H1 (cell line): ENCODE results near the gene KCND3. TPM values are rescaled to one million over a fixed set of nuclear protein-coding genes. Genes with fewer than 3 reads are reported as not detected.

ENCODE experiments used
- CTCF ChIA-PET: fragments of 300-600 bp; sonication (Branson Sonifier 250); formaldehyde crosslinking; loops from one replicate; lab custom pipeline; 2021; ENCODE audit not compliant: partially characterized antibody; lab: Charles Lee
- POLR2A ChIA-PET: fragments of 300-600 bp; sonication (Branson Sonifier 250); formaldehyde crosslinking; loops from one replicate; lab custom pipeline; 2021; ENCODE audit warnings: inconsistent platforms; ENCODE audit not compliant: partially characterized antibody; lab: Charles Lee
- DNase-seq, 2 experiments: peaks; one replicate each; pipeline versions ENCODE4 v3.0.0 to v3.0.0-alpha.2; 2010 to 2022; ENCODE audit warnings: low spot score in 2 of 2, low read depth in 1 of 2, mixed read lengths in 1 of 2
- FAIRE-seq: peaks from 2 replicates; lab custom pipeline; 2011; peaks lifted over from hg19 to GRCh38; lab: Jason Lieb, UNC
- H2AFZ ChIP-seq: 2 replicates; pipeline ENCODE4 v1.8.1; 2012; ENCODE audit warnings: low read length, inconsistent platforms
- H2AK5ac ChIP-seq: 2 replicates; pipeline ENCODE4 v1.6.1; 2013; ENCODE audit warnings: low read depth, low read length
- H2BK120ac ChIP-seq: replicated peaks from 2 replicates; pipeline ENCODE3; 2013; ENCODE audit warnings: low read depth, low read length, inconsistent platforms
- H2BK12ac ChIP-seq: 2 replicates; pipeline ENCODE4 v1.6.1; 2013; ENCODE audit warnings: low read depth, low read length
- H2BK15ac ChIP-seq: 2 replicates; pipeline ENCODE4 v1.6.1; 2013; ENCODE audit warnings: low read length
- H2BK20ac ChIP-seq: 2 replicates; pipeline ENCODE4 v1.6.1; 2013; ENCODE audit warnings: low read length
- H2BK5ac ChIP-seq: 2 replicates; pipeline ENCODE4 v1.6.1; 2013; ENCODE audit warnings: low read depth, low read length
- H3K14ac ChIP-seq: 2 replicates; pipeline ENCODE4 v1.6.1; 2013; ENCODE audit warnings: inconsistent platforms; ENCODE audit not compliant: insufficient read length
- H3K18ac ChIP-seq: 2 replicates; pipeline ENCODE4 v1.6.1; 2013; ENCODE audit warnings: low read length; ENCODE audit errors: extremely low read depth
- H3K23ac ChIP-seq: 2 replicates; pipeline ENCODE4 v1.6.1; 2013; ENCODE audit warnings: inconsistent platforms; ENCODE audit not compliant: insufficient read length
- H3K23me2 ChIP-seq: 2 replicates; pipeline ENCODE4 v1.6.1; 2013; ENCODE audit warnings: low read depth, low read length
- H3K27ac ChIP-seq: 2 replicates; pipeline ENCODE4 v1.6.1; 2011; ENCODE audit warnings: low read depth, low read length, inconsistent platforms
- H3K27me3 ChIP-seq, 4 experiments: replicated peaks in 1 of 4; 1 replicate in 1 of 4; 2 replicates in 3 of 4; pipeline versions ENCODE4 v1.6.1 to v1.8.1; 2011 to 2013; ENCODE audit warnings: low read length in 3 of 4, mild to moderate bottlenecking in 3 of 4, inconsistent platforms in 2 of 4, mixed read lengths in 2 of 4, moderate library complexity in 1 of 4; ENCODE audit not compliant: control insufficient read depth in 3 of 4, insufficient read depth in 3 of 4; ENCODE audit errors: extremely low read depth in 1 of 4
- H3K36me3 ChIP-seq, 4 experiments: 2 replicates each; pipeline versions ENCODE4 v1.6.1 to v1.8.1; 2011 to 2013; ENCODE audit warnings: mild to moderate bottlenecking in 4 of 4, low read length in 3 of 4, moderate library complexity in 2 of 4, control low read depth in 1 of 4, inconsistent platforms in 1 of 4; ENCODE audit not compliant: insufficient read depth in 4 of 4, control insufficient read depth in 2 of 4
- H3K4ac ChIP-seq: replicated peaks from 2 replicates; pipeline ENCODE3; 2013; ENCODE audit warnings: low read length, low read depth, mixed read lengths, inconsistent platforms; ENCODE audit not compliant: insufficient read length
- H3K4me1 ChIP-seq, 4 experiments: replicated peaks in 1 of 4; 1 replicate in 1 of 4; 2 replicates in 3 of 4; pipeline versions ENCODE4 v1.6.1 to v1.8.1; 2011 to 2013; ENCODE audit warnings: low read length in 3 of 4, inconsistent platforms in 2 of 4, mixed read lengths in 1 of 4; ENCODE audit not compliant: insufficient read depth in 4 of 4, control insufficient read depth in 3 of 4
- H3K4me2 ChIP-seq, 2 experiments: 2 replicates each; pipeline versions ENCODE4 v1.6.1 to v1.8.1; 2011 to 2013; ENCODE audit warnings: low read depth in 2 of 2, low read length in 2 of 2, control low read depth in 1 of 2, inconsistent platforms in 1 of 2, mild to moderate bottlenecking in 1 of 2; ENCODE audit not compliant: insufficient read depth in 1 of 2
- H3K4me3 ChIP-seq, 4 experiments: fragments of 200-600, 300-600 bp in 1 of 4; sonication (generic), shearing (Covaris generic), sonication (Bioruptor Twin) in 1 of 4; 2 replicates each; pipeline versions ENCODE4 v1.5.1 to v1.8.1; 2011 to 2016; ENCODE audit warnings: low read length in 4 of 4, low read depth in 3 of 4, control low read depth in 2 of 4, inconsistent platforms in 2 of 4, mild to moderate bottlenecking in 2 of 4, mixed read lengths in 1 of 4, moderate library complexity in 1 of 4; ENCODE audit not compliant: insufficient read depth in 2 of 4; ENCODE audit errors: extremely low read depth in 1 of 4
- H3K56ac ChIP-seq: replicated peaks from 2 replicates; pipeline ENCODE3; 2013; ENCODE audit warnings: low read depth, mild to moderate bottlenecking, mixed read lengths, low read length, inconsistent platforms; ENCODE audit not compliant: insufficient read length
- H3K79me1 ChIP-seq: 2 replicates; pipeline ENCODE4 v1.6.1; 2013; ENCODE audit warnings: low read depth, low read length, control low read depth
- H3K79me2 ChIP-seq, 2 experiments: 2 replicates each; pipeline versions ENCODE4 v1.6.1 to v1.8.1; 2012 to 2013; ENCODE audit warnings: low read length in 2 of 2, mild to moderate bottlenecking in 2 of 2, inconsistent platforms in 1 of 2; ENCODE audit not compliant: insufficient read depth in 2 of 2, control insufficient read depth in 1 of 2
- H3K9ac ChIP-seq, 4 experiments: replicated peaks in 1 of 4; 1 replicate in 1 of 4; 2 replicates in 3 of 4; pipeline versions ENCODE4 v1.6.1 to v1.8.1; 2011 to 2013; ENCODE audit warnings: low read depth in 3 of 4, low read length in 3 of 4, control low read depth in 2 of 4, mild to moderate bottlenecking in 2 of 4, moderate library complexity in 2 of 4, inconsistent platforms in 1 of 4; ENCODE audit errors: extremely low read depth in 1 of 4
- H3K9me3 ChIP-seq, 2 experiments: 2 replicates each; pipeline versions ENCODE4 v1.6.1 to v1.8.1; 2012 to 2013; ENCODE audit warnings: mild to moderate bottlenecking in 2 of 2, moderate library complexity in 2 of 2, control low read depth in 1 of 2, inconsistent platforms in 1 of 2, low read depth in 1 of 2, low read length in 1 of 2, mixed read lengths in 1 of 2; ENCODE audit not compliant: insufficient read depth in 2 of 2
- H4K20me1 ChIP-seq, 2 experiments: replicated peaks in 1 of 2; 2 replicates each; pipeline versions ENCODE3 to v1.8.1; 2011 to 2013; ENCODE audit warnings: inconsistent platforms in 2 of 2, low read length in 2 of 2, mild to moderate bottlenecking in 1 of 2; ENCODE audit not compliant: insufficient read depth in 2 of 2, control insufficient read depth in 1 of 2
- H4K5ac ChIP-seq: 2 replicates; pipeline ENCODE4 v1.6.1; 2013; ENCODE audit warnings: low read length, low read depth, mixed read lengths, inconsistent platforms; ENCODE audit not compliant: insufficient read length
- H4K8ac ChIP-seq: 2 replicates; pipeline ENCODE4 v1.8.0; 2013; ENCODE audit warnings: mild to moderate bottlenecking, moderate library complexity, low read length, inconsistent platforms; ENCODE audit not compliant: insufficient read depth; ENCODE audit errors: extremely low read depth
- H4K91ac ChIP-seq: replicated peaks from 2 replicates; pipeline ENCODE3; 2013; ENCODE audit warnings: low read length, mixed read lengths, inconsistent platforms; ENCODE audit not compliant: insufficient read length
- GABPA ChIP-seq: IDR thresholded peaks from 2 replicates; pipeline ENCODE4 v1.6.1; 2011; ENCODE audit warnings: mild to moderate bottlenecking, low read length, moderate library complexity, borderline replicate concordance; ENCODE audit not compliant: insufficient read depth
- KDM1A ChIP-seq: fragments of 200-600, 300-600 bp; sonication (generic); IDR thresholded peaks from 2 replicates; pipeline ENCODE4 v1.7.1; 2016; ENCODE audit warnings: mild to moderate bottlenecking, low read length, borderline replicate concordance
- NANOG ChIP-seq: IDR thresholded peaks from 2 replicates; pipeline ENCODE4 v1.6.1; 2011; ENCODE audit warnings: low read length, low read depth, mild to moderate bottlenecking, inconsistent platforms; ENCODE audit not compliant: insufficient read depth, poor library complexity, severe bottlenecking
- POLR2AphosphoS5 ChIP-seq: IDR thresholded peaks from 2 replicates; pipeline ENCODE4 v1.6.1; 2011; ENCODE audit warnings: low read depth, low read length
- WGBS, 2 experiments: shearing (Covaris generic) in 1 of 2; methylation state at CpG; one replicate each; pipeline versions ENCODE4 v1.1.6 to v1.1.7; 2013 to 2015; ENCODE audit warnings: low lambda C conversion rate in 2 of 2, mixed read lengths in 2 of 2, inconsistent platforms in 1 of 2, low coverage in 1 of 2, missing lambda C conversion rate in 1 of 2; ENCODE audit not compliant: insufficient replicate concordance in 2 of 2, insufficient coverage in 1 of 2, insufficient read length in 1 of 2; ENCODE audit errors: extremely low coverage in 1 of 2, missing lambda C conversion rate in 1 of 2; 5-methylcytosine and 5-hydroxymethylcytosine counted together
- polyA plus RNA-seq, 7 experiments: library from polyadenylated mRNA; depleted of rRNA in 3 of 7; stranded (reverse) in 5 of 7; unstranded in 2 of 7; fragments of >200 nt in 5 of 7; fragments of 200-250 nt in 2 of 7; gene quantifications; 1 replicate in 5 of 7; 2 replicates in 1 of 7; 4 replicates in 1 of 7; pipeline versions ENCODE4 v1.2.1 to v1.2.3, GENCODE V29; 2011 to 2013; ENCODE audit warnings: missing spikeins in 2 of 7, mixed read lengths in 2 of 7
- total RNA-seq: library from RNA; stranded (reverse); fragmentation: NEBNext Ultra II Directional; extraction: Animal tissue kit (Norgen Biotek cat#: 25700); gene quantifications from 2 replicates; pipeline ENCODE4 v1.2.1, GENCODE V29; 2021

The KCND3 gene
- total and polyA plus RNA-seq, 2 of the 8 experiments (the other 6 are each of a cell fraction or from before 2014, with no cell fraction given): 0.14 to 0.48 TPM

DNA sequence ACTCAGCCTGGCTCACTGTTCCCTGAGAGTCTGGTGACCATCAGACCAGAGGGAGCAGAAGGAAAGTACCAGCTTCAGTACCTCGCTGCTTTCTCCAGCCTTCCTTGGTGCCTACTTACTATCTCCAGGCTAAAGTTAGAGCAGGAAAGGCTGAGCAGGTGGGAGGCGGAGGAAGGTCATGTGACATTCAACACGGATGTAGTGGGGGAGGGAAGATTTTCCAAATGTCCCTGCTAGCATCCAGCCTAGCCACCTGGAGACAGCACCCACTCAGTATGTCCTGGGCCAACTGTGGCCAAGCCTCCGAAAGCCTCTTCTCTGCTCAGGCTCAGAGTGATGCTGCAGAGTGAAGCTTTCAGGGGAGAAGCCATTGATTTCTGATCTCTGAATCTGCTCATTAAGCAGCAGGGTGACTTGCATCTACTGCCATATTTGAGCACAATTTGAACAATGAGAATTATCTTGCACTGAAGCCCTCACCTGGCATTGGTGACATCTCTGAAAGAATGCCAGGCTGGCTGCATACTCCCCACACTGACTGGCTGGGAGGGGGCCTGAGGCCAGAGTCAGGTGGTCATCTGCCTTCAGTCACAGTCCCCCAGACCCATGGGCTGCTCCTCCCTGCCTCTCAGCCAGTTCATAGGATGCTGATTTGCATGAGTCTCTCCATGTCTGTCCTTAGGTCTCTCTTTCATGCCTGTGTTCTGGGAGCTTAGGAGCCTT is 86.2 kb downstream of the KCND3 start:
- no peak overlapping the region for H3K4me3 ChIP-seq
- H2BK15ac ChIP-seq: no peak overlapping the region
- peaks cover 0 to 8% (median 1%) of the 10 kb centered on the region in 4 experiments; a peak in 5 of 7 replicates for H3K4me1 ChIP-seq
- no peak overlapping the region for H2BK5ac ChIP-seq
- CTCF ChIA-PET: interaction anchor here (2.1 kb wide), 1 partner anchor 11 kb away, joined by 4 read pairs; no protein-coding TSS in a partner anchor
- no peak overlapping the region for H2BK20ac ChIP-seq
- no peaks in the 10 kb centered on the region for H4K20me1 ChIP-seq
- no peaks in the 10 kb centered on the region for H3K36me3 ChIP-seq
- POLR2A ChIA-PET: no interaction called here
- H3K23me2 ChIP-seq: no peaks in the 10 kb centered on the region
- WGBS, 2 experiments: 69% methylated on average over 4 of the region's 4 CpGs; no CpG with 5 or more reads in 1 of the 2 experiments
- H3K14ac ChIP-seq: no peak overlapping the region
- H3K79me1 ChIP-seq: 0 out of 2 replicates have a peak, but pooled peaks cover 2% of the 10 kb centered on the region
- no peak overlapping the region for H2AK5ac ChIP-seq
- H3K23ac ChIP-seq: no peak overlapping the region
- DNase-seq (no peak), FAIRE-seq (no peak)
- H2AFZ ChIP-seq: no peak overlapping the region
- no peak overlapping the region for H3K56ac ChIP-seq
- H3K4ac ChIP-seq: no peak overlapping the region
- no peaks in the 10 kb centered on the region for H3K79me2 ChIP-seq
- H2BK120ac ChIP-seq: no peak overlapping the region
- no peak overlapping the region for H2BK12ac ChIP-seq
- H4K8ac ChIP-seq: no peak overlapping the region
- H4K5ac ChIP-seq: no peak overlapping the region
- H4K91ac ChIP-seq: no peak overlapping the region
- no peak overlapping the region for H3K18ac ChIP-seq
- H3K9me3 ChIP-seq: no peaks in the 10 kb centered on the region
- H3K9ac ChIP-seq: no peak overlapping the region
- TF ChIP-seq NANOG: no peak
- no peak for TF ChIP-seq GABPA
- TF ChIP-seq KDM1A: no peak
- no peak for TF ChIP-seq POLR2AphosphoS5
- no peak overlapping the region for H3K27ac ChIP-seq
- H3K4me2 ChIP-seq: no peak overlapping the region
- H3K27me3 ChIP-seq: peaks cover 0 to 6% (median 2%) of the 10 kb centered on the region in 4 experiments; a peak in 5 of 7 replicates
